Activated naive CD8-positive, alpha-beta T cell (primary cell): Measurements from ENCODE around the gene PPP1R9A.

ENCODE experiments used
- H3K27ac Mint-ChIP-seq: one replicate; pipeline ENCODE4 v1.8.0; 2021; ENCODE audit warnings: mixed read lengths
- H3K27me3 Mint-ChIP-seq: one replicate; pipeline ENCODE4 v1.8.0; 2021; ENCODE audit warnings: mixed read lengths
- H3K36me3 Mint-ChIP-seq: one replicate; pipeline ENCODE4 v1.8.0; 2021; ENCODE audit warnings: mixed read lengths
- H3K4me1 Mint-ChIP-seq: one replicate; pipeline ENCODE4 v1.8.0; 2021; ENCODE audit warnings: low read depth, mixed read lengths
- H3K4me3 Mint-ChIP-seq: one replicate; pipeline ENCODE4 v1.8.0; 2021; ENCODE audit warnings: mild to moderate bottlenecking, mixed read lengths
- H3K9me3 Mint-ChIP-seq: one replicate; pipeline ENCODE4 v1.8.0; 2021; ENCODE audit warnings: low read depth, mixed read lengths

PPP1R9A gene

DNA sequence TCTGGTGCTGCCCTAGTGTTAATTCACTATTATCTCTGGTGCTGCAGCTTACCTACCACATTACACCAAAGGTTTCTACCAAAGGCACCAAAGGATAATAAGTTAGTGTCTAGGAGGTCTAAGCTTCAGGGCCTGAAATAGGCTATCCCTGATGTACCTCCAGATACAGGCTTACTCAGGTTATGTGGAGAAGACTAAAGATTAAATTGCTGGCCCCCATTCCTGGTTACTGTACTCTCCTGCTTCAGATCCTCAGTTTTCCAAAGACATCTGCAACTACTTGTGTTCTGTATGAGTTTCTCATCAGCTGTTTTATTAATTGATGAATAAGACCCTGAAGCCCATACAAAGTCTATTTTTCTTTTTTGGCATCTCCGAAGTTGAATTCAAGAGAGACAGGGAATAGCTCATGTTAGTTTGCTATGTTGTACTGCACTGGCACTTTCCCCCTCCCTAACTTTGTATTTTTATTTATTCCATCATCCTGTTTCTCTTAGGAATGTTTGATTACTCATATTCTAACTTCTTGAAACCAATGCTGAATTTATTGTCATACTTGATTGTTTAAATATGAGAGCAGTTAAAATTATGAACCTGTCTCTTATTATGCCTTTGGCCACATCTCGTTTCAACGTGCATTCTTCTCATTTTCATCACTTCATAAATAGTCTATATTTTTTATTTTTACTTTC lies 331.0 kb downstream of the PPP1R9A start:
- Mint-ChIP-seq H3K9me3 (peaks cover 10% of the 10 kb centered on the region), H3K4me1 (no peaks in the 10 kb centered on the region), H3K27me3 (peaks cover 1% of the 10 kb centered on the region), H3K27ac (no peak overlapping the region), H3K36me3 (no peaks in the 10 kb centered on the region), H3K4me3 (no peak overlapping the region)

DNA sequence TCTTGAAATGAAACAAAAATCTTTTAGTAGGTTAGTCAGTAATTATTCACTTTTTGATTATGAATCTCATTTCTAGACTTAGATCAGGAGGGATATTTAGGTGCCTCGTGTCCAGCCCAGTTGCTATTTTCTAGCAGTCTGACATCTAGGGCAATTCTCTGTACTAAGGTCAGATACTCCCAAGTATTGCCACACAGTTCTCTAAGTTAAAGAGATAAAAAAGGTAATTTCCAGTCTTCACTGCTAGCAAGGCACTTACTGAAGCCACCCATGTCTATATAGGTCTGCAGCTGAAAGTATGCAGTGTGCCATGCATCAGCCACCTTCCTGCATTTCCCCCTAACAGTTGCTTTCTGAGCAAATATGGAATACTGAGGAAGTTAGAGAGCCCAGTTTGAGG lies 333.5 kb downstream of the PPP1R9A start:
- Mint-ChIP-seq H3K4me3 (no peak overlapping the region), H3K9me3 (no peaks in the 10 kb centered on the region), H3K36me3 (no peaks in the 10 kb centered on the region), H3K27ac (no peak overlapping the region), H3K27me3 (peaks cover 1% of the 10 kb centered on the region), H3K4me1 (no peaks in the 10 kb centered on the region)

GRCh38 chr7:95242266-95242665 lies 334.9 kb downstream of the PPP1R9A start:
- H3K36me3 Mint-ChIP-seq = no peaks in the 10 kb centered on the region
- H3K27me3 Mint-ChIP-seq = peaks cover 1% of the 10 kb centered on the region
- no peak overlapping the region for H3K4me3 Mint-ChIP-seq
- H3K4me1 Mint-ChIP-seq = no peaks in the 10 kb centered on the region
- no peaks in the 10 kb centered on the region for H3K9me3 Mint-ChIP-seq
- no peak overlapping the region for H3K27ac Mint-ChIP-seq

GRCh38 chr7:95244616-95245015 lies 337.2 kb downstream of the PPP1R9A start:
- H3K36me3 Mint-ChIP-seq = no peaks in the 10 kb centered on the region
- H3K4me3 Mint-ChIP-seq = no peak overlapping the region
- no peak overlapping the region for H3K27ac Mint-ChIP-seq
- no peaks in the 10 kb centered on the region for H3K9me3 Mint-ChIP-seq
- H3K4me1 Mint-ChIP-seq = no peaks in the 10 kb centered on the region
- peaks cover 1% of the 10 kb centered on the region for H3K27me3 Mint-ChIP-seq

DNA sequence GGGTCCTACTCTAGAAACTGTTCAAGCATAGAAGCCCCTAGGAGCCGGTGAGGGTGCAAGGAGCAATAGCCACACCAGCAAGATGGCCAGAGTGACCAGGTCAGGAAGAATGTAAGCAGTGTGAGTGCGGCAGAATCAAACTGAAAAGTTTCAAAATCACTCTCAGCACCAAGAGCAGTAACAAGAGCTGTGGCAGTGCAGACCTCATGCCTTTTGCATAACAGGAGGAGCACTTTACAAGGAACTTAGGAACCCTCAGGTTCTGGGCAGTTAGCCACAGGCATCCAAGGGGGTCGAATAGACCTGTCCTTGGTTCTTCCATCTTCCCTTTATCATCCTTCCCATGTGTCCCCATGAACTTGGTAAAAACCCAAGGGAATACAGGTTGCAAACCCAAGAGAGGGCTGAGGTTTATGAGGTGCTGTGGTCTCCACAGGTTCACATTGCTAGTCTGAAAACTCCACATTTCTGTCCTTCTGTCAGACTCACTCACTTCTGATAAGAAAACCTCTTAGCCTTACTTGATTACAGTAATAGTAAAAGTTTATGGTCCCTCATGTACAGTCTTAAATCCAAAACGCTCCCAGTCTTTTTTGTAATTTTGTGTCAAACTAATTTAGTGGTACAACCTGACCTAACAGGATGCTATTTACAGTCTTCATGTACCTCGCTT lies 338.6 kb downstream of the PPP1R9A start:
- Mint-ChIP-seq H3K36me3 (no peaks in the 10 kb centered on the region), H3K4me3 (no peak overlapping the region), H3K27ac (no peak overlapping the region), H3K9me3 (no peaks in the 10 kb centered on the region), H3K27me3 (peaks cover 1% of the 10 kb centered on the region), H3K4me1 (no peaks in the 10 kb centered on the region)

- no peaks in the 10 kb centered on the region for H3K36me3 Mint-ChIP-seq
- no peaks in the 10 kb centered on the region for H3K9me3 Mint-ChIP-seq
- no peak overlapping the region for H3K4me3 Mint-ChIP-seq
- peaks cover 1% of the 10 kb centered on the region for H3K27me3 Mint-ChIP-seq
- H3K27ac Mint-ChIP-seq = no peak overlapping the region
- no peaks in the 10 kb centered on the region for H3K4me1 Mint-ChIP-seq
These were observed 339.5 kb downstream of the PPP1R9A start for GRCh38 chr7:95246831-95247370.

GRCh38 chr7:95250571-95250970 lies 343.2 kb downstream of the PPP1R9A start:
- H3K4me1 Mint-ChIP-seq = no peaks in the 10 kb centered on the region
- no peak overlapping the region for H3K27ac Mint-ChIP-seq
- H3K27me3 Mint-ChIP-seq = peaks cover 3% of the 10 kb centered on the region
- no peaks in the 10 kb centered on the region for H3K9me3 Mint-ChIP-seq
- H3K36me3 Mint-ChIP-seq = no peaks in the 10 kb centered on the region
- no peak overlapping the region for H3K4me3 Mint-ChIP-seq

GRCh38 chr7:95251966-95252365 lies 344.6 kb downstream of the PPP1R9A start:
- H3K27ac Mint-ChIP-seq = no peak overlapping the region
- no peak overlapping the region for H3K4me3 Mint-ChIP-seq
- no peaks in the 10 kb centered on the region for H3K36me3 Mint-ChIP-seq
- no peaks in the 10 kb centered on the region for H3K4me1 Mint-ChIP-seq
- H3K27me3 Mint-ChIP-seq = peaks cover 3% of the 10 kb centered on the region
- H3K9me3 Mint-ChIP-seq = no peaks in the 10 kb centered on the region

GRCh38 chr7:95253986-95254385 lies 346.6 kb downstream of the PPP1R9A start:
- no peak overlapping the region for H3K27ac Mint-ChIP-seq
- peaks cover 3% of the 10 kb centered on the region for H3K27me3 Mint-ChIP-seq
- H3K36me3 Mint-ChIP-seq = no peaks in the 10 kb centered on the region
- H3K4me3 Mint-ChIP-seq = no peak overlapping the region
- H3K4me1 Mint-ChIP-seq = no peaks in the 10 kb centered on the region
- no peaks in the 10 kb centered on the region for H3K9me3 Mint-ChIP-seq

- Mint-ChIP-seq H3K27me3 (peaks cover 3% of the 10 kb centered on the region), H3K4me3 (no peak overlapping the region), H3K9me3 (no peaks in the 10 kb centered on the region), H3K4me1 (no peaks in the 10 kb centered on the region), H3K27ac (no peak overlapping the region), H3K36me3 (no peaks in the 10 kb centered on the region)
These were observed 348.3 kb downstream of the PPP1R9A start for GRCh38 chr7:95255691-95256090.

- no peak overlapping the region for H3K4me3 Mint-ChIP-seq
These were observed 354.6 kb downstream of the PPP1R9A start for GRCh38 chr7:95261895-95262415.

DNA sequence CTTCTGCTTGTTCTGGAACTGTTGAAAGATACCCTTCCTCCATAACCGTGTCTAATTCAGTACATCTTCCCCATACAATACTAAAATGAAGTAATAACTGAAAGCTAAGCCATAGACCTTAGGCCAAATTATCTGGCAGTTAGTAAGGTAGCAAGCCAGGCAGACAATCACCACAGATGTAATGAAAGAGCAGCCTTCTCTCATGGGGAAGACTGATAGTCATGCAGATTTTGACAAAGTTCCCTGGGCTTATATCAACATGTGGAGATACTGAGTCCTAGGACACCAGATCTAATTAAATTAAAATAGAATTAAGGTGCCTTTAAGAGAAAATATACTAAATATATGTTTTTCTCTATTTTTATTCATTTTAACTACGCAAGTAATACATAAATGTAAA lies 355.5 kb downstream of the PPP1R9A start:
- Mint-ChIP-seq H3K4me1 (no peaks in the 10 kb centered on the region), H3K9me3 (no peaks in the 10 kb centered on the region), H3K27ac (no peak overlapping the region), H3K4me3 (no peak overlapping the region), H3K36me3 (no peaks in the 10 kb centered on the region), H3K27me3 (no peaks in the 10 kb centered on the region)

More at GRCh38 chr7:95261895-95262415, 354.6 kb downstream of the PPP1R9A start:
- Mint-ChIP-seq H3K4me1 (no peaks in the 10 kb centered on the region), H3K9me3 (no peaks in the 10 kb centered on the region), H3K36me3 (no peaks in the 10 kb centered on the region), H3K27ac (no peak overlapping the region), H3K27me3 (no peaks in the 10 kb centered on the region)

GRCh38 chr7:95263785-95264362 lies 356.5 kb downstream of the PPP1R9A start:
- H3K27ac Mint-ChIP-seq = no peak overlapping the region
- H3K4me3 Mint-ChIP-seq = no peak overlapping the region
- no peaks in the 10 kb centered on the region for H3K27me3 Mint-ChIP-seq
- H3K9me3 Mint-ChIP-seq = no peaks in the 10 kb centered on the region
- no peaks in the 10 kb centered on the region for H3K4me1 Mint-ChIP-seq
- no peaks in the 10 kb centered on the region for H3K36me3 Mint-ChIP-seq

DNA sequence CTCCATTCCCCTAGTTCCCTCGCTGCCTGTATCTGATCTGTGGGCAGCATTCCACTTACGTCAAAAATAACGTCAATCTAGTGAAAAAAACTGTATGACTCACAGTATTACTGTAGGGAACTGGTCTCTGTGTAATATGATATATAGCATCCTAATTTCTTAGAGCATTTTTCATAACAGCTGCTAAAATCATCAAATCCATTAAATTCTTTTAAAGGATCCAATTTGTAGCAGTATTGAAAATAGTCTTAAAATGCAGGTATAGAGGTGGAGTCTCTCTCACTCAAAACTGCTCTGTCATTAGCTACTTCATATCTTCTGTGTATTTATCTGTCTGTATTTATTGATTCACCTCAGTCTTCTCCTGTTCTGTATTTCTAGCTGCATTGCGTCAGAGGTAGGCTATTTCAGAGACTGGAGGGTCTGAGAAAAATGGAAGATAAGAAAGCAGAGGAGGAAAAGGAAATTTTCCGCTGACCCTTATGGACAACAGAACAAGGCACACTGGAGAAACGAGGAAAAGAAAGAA lies 357.0 kb downstream of the PPP1R9A start:
- no peak overlapping the region for H3K27ac Mint-ChIP-seq
- H3K4me1 Mint-ChIP-seq = no peaks in the 10 kb centered on the region
- H3K4me3 Mint-ChIP-seq = no peak overlapping the region
- no peaks in the 10 kb centered on the region for H3K27me3 Mint-ChIP-seq
- H3K36me3 Mint-ChIP-seq = no peaks in the 10 kb centered on the region
- no peaks in the 10 kb centered on the region for H3K9me3 Mint-ChIP-seq

- H3K27me3 Mint-ChIP-seq = no peaks in the 10 kb centered on the region
- no peak overlapping the region for H3K27ac Mint-ChIP-seq
- H3K36me3 Mint-ChIP-seq = no peaks in the 10 kb centered on the region
- H3K4me1 Mint-ChIP-seq = no peaks in the 10 kb centered on the region
- no peaks in the 10 kb centered on the region for H3K9me3 Mint-ChIP-seq
- no peak overlapping the region for H3K4me3 Mint-ChIP-seq
These were observed 358.2 kb downstream of the PPP1R9A start for GRCh38 chr7:95265634-95266033.
